HG02884 (cell line): Measurements from ENCODE around the gene UHMK1.

ENCODE experiments used
- ATAC-seq: cut with Tn5 transposase; IDR thresholded peaks from one replicate; pipeline ENCODE4 v1.9.1; 2021; ENCODE audit warnings: mild to moderate bottlenecking, moderate library complexity; ENCODE audit not compliant: unreplicated experiment

UHMK1 gene

DNA sequence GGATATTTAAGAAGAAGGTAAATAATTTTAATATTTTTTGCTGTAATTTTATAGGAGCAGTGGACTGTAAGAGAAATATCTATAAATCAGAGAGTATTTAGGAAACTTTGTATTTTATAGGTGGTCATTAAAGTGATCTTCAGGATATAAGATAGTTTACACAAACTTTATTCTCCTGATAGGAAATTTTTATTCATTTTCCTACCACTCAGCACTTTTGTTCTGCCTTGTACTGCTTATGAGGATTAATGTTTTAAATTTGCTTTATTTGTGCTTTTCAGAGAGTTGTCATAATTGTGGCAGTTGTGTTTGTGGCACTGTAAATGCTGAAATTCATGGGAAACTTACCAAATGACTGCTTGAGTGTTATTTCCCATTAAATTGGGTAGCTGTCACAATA, 29.7 kb downstream of the UHMK1 start:
- no peak for ATAC-seq

DNA sequence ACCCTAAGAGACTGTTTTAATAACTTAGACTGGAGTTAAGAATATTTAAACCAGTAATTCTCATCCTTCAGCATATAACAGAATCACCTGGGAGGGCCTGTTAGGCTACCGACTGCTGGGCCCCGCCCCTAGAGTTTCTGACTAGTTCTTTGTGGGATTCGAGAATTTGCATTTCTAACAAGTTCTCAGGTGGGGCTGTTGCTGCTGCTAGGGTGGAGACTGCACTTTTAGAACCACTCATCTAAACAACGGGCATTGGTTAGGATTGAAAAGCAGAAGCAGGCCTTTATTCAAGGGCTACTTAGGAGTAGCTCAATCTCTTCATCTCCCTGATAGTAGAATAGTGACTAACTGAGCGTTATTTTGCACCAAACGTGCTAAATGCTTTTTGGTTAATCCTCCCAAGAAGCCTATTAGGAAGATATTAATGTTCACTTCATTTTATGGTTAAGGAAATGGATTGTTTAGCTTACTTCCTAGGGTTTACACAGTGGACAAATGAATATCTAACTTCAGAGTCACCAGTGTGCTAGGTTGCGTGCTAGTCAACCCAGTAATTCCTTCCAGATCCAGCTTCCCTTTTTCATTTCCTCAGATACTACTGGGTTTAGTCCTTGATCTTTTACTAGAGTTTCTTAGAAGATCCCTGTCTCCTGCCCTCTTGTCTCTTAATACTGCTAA, 32.8 kb downstream of the UHMK1 start:
- peak; percentile 94 for ATAC-seq

- no peak for ATAC-seq
These were observed 33.3 kb downstream of the UHMK1 start for GRCh38 chr1:162530988-162531319.

DNA sequence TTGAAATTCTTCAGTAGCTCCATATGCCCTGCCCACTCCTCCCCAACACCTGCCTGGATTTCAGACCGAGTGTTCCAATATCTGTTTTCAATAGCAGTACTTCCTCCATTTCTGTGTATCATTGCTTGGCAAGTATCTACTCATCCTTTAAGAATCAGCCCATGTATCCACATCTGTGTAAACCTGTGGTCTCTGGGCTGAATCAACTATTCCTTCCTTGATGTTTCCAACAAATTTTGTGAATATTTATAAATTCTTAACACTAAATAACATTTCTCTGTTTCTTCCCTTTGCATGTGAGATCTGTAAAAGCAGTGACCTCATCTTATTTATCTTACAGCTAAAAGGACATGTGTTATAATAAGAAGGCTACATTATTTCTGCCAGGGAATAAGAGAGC, 37.9 kb downstream of the UHMK1 start:
- ATAC-seq, result no peak

- no peak for ATAC-seq
These were observed 38.9 kb downstream of the UHMK1 start for GRCh38 chr1:162536511-162536910.

DNA sequence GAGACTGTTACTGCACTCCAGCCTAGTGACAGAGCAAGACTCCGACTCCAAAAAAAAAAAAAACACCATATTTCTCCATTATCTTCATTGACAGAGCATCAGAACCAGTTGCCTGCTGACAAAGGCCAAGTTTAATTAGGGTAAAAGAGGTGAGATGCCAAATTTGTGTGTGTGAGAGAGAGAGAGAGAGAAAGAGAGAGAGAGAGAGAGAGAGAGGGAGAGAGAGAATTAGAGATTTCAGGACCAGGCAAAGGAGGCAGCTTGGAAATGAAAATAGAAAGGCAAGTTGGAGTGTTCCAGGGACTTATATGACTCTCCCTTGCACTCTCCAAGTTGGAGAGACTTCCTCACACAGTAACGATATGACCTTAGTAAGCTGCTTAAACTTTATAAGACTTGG, 39.6 kb downstream of the UHMK1 start:
- ATAC-seq, result no peak

DNA sequence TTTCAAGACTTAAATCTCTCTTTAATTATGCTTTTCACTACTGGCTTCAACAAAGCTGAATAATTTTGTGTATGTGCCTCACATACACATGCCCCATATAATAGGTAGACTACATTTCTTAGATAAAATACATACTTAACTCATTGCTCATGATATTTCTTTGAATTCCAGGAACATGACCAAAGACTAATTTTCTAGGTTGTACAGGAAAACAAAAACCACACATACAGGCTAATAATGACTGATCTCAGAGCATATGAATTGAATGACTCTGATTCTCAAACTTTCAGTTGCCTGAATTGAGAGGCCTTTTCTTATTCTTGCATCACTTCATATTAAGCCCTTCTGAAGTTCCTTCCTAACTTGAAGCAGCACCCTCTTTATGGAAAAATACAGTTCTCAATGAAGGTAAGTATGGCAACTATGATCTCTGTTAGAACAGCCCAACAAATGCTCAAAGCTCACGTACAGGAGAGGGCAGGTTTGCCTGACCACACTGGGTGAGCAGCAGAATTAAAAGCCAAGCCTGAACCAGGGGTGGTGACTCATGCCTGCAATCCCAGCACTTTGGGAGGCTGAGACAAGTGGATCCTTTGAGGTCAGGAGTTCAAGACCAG, 41.3 kb downstream of the UHMK1 start:
- ATAC-seq, result no peak

- no peak for ATAC-seq
These were observed 44.1 kb downstream of the UHMK1 start for GRCh38 chr1:162541619-162542141.

GRCh38 chr1:162543228-162543627, 45.6 kb downstream of the UHMK1 start:
- ATAC-seq, result no peak

- ATAC-seq, result no peak
These were observed 50.6 kb downstream of the UHMK1 start for GRCh38 chr1:162548170-162548569.

- no peak for ATAC-seq
These were observed 51.4 kb downstream of the UHMK1 start for GRCh38 chr1:162549001-162549400.

GRCh38 chr1:162550925-162551324, 53.3 kb downstream of the UHMK1 start:
- no peak for ATAC-seq

DNA sequence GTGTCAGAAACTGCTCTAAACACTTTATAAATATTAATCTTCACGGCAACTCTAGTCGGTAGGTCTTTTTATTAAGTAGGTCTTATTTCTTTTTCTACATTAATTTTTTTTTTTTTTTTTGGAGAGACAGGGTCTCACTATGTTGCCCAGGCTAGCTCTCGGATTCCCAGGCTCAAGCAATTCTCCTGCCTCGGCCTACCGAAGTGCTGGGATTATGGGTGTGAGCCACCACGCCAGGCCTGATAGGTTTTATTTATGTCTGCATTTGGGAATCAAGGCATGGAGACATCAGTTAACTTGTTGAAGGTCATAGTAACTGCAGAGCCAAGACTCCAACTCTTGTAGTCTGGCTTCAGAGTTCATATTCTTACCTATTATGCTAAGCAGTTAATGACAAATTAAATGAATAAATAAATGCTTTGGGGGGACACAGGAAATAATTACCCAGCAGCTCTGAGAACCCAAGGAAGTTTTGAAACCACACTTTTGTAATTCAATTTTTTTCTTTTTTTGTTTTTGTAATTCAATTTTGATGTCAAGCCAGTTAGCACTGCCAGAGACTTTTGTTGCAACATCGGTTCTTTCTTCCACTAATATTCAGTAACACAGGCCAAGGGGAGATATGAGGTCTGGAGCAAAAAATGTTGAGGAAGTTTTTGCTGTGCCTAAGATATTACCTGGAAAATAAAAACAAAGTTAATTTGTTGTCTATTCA, 54.5 kb downstream of the UHMK1 start:
- ATAC-seq, result no peak

DNA sequence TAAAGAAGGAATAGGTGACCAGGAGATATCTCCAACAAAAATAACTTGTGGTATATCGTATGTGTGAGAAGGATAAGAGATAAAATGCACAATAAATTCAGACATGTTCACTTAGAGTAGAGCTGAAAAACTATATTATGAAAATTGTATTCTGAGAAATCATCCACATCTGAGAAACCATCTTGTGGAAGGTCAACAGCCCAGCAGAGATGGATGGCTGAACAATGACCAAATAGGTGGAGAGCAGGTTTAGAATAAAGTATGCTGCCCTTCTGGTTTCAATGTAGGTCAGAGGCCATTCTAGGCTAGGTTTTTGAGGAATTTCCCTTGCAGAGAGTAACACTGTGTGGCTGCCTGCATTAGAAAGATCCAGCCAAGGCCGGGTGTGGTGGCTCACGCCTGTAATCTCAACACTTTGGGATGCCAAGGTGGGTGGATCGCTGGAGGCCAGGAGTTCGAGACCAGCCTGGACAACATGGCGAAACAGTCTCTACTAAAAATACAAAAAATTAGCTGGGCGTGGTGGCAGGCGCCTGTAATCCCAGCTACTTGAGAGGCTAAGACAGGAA, 55.1 kb downstream of the UHMK1 start:
- ATAC-seq, result no peak

- ATAC-seq, result no peak
These were observed 56.6 kb downstream of the UHMK1 start for GRCh38 chr1:162554258-162554657.

DNA sequence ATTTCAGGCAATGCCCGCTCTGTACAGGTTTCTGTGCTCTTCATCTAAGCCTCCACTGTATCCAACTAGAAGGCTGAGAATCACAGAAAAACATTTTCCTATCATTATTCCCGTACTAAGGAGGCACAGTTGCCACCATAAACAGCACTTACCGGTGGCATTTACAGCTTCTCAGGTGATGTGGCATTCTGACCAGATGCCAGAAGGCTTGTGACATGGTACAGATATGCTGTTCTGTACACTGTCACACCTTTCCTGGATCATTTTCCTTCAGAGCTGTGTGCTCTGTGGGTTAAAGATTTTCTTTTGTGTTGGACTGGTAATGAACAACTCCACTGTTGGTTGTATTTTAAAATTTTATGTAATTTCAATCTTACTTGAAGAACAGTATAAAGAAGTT, 59.9 kb downstream of the UHMK1 start:
- ATAC-seq, result no peak

- no peak for ATAC-seq
These were observed 62.9 kb downstream of the UHMK1 start for GRCh38 chr1:162560303-162561036.

DNA sequence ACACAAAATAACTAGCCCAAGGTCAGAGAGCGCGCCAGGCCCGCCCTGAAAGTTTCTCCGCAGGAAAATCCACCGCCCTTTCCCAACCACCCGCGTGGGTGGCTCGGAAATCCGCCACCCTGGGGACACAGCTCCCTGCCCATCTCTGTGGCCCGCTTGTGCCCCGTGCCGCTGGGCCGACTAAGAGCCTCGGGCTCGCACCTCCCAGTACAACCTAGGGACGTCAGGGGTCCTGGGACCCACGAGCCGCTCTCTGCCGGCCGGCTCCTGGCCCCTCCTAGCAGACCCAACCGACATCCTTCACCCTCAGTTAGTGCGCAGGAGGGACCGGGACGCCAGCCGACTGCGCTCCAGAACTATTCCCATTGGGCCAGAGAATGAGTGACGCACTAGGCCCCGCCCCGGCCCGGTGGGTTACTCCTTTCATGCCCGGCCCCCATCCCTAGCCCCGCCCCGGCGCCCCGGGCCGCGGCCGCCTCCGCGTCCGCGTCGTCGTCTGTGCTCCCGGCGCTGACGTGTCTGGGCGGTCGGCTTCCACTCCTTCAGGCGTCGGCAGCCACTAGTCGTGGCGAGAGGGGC, 63.5 kb downstream of the UHMK1 start:
- ATAC-seq, result peak; percentile 93

- peak; percentile 34 for ATAC-seq
These were observed 64.2 kb downstream of the UHMK1 start, which contains the start of gene UAP1 for GRCh38 chr1:162561616-162562469. Gene UAP1, plus strand, starts transcription at chr1:162561722. Its CDS starts 4,347 bp downstream, at chr1:162566069.

DNA sequence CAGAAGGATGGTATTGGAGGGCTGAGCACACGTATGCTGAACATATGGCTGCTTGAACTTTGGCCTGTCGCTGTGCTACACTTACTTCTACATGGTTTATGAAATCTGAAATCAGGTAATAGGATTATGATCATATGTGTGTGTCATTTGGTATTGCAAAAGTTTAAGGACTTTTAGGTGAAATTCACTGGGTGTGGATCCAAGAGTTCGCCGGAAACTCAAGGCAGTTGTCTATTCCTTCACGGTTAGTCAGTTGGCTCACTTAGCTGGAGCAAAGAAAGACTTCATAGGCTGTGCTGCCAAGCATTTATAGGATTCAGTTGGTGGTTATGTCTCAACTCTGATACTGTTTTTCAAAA, 64.8 kb downstream of the UHMK1 start:
- ATAC-seq, result no peak
